ENCODE data around the gene PPIL6.

Gene PPIL6

GRCh38 chr6:109483735-109484057 is 43.3 kb upstream of the PPIL6 start:
- no peak for TF ChIP-seq CTCF (IDR thresholded peaks at IDR 0.05; ENCODE audit: insufficient read depth, low read length, poor library complexity, severe bottlenecking)
- no peak for DNase-seq (ENCODE audit: extremely low read depth, insufficient read length)
- Histone ChIP-seq H3K27me3 (replicated peaks; ENCODE audit: control insufficient read depth, insufficient read depth, low read length) (no peaks in the 10 kb centered on the region; the same call in 1 of the 2 replicates), H3K4me3 (replicated peaks; ENCODE audit: low read depth, low read length) (peak overlapping the region; percentile 56), H3K36me3 (ENCODE audit: control insufficient read depth, insufficient read depth, low read length) (no peaks in the 10 kb centered on the region)

- TF ChIP-seq CTCF (IDR thresholded peaks at IDR 0.05; ENCODE audit: insufficient read depth, low read length, poor library complexity, severe bottlenecking): no peak
- Histone ChIP-seq H3K4me3 (replicated peaks; ENCODE audit: low read depth, low read length) (peak within 1 kb of the TSS; percentile 91), H3K36me3 (ENCODE audit: control insufficient read depth, insufficient read depth, low read length) (no peaks in the 10 kb centered on the region), H3K27me3 (replicated peaks; ENCODE audit: control insufficient read depth, insufficient read depth, low read length) (no peaks in the 10 kb centered on the region; the same call in 1 of the 2 replicates)
- DNase-seq (ENCODE audit: extremely low read depth, insufficient read length): peak; percentile 90
Measured at GRCh38 chr6:109482905-109483734, 42.7 kb upstream of the PPIL6 start, which contains the start of gene ZBTB24. ZBTB24 (minus strand) TSS chr6:109483219; CDS start chr6:109482026, 1,193 bp downstream.

GRCh38 chr6:109480993-109481480 is 40.6 kb upstream of the PPIL6 start:
- Histone ChIP-seq H3K36me3 (ENCODE audit: control insufficient read depth, insufficient read depth, low read length) (no peaks in the 10 kb centered on the region; the same call in 1 of the 2 replicates), H3K4me3 (replicated peaks; ENCODE audit: low read depth, low read length) (peak overlapping the region; percentile 45; the same call in 1 of the 2 replicates), H3K27me3 (replicated peaks; ENCODE audit: control insufficient read depth, insufficient read depth, low read length) (no peaks in the 10 kb centered on the region; the same call in 1 of the 2 replicates)
- no peak for TF ChIP-seq CTCF (IDR thresholded peaks at IDR 0.05; ENCODE audit: insufficient read depth, low read length, poor library complexity, severe bottlenecking)
- DNase-seq (ENCODE audit: extremely low read depth, insufficient read length): no peak

- Histone ChIP-seq H3K36me3 (ENCODE audit: control insufficient read depth, insufficient read depth, low read length) (peaks cover 4% of the 10 kb centered on the region), H3K4me3 (replicated peaks; ENCODE audit: low read depth, low read length) (peak overlapping the region; percentile 59), H3K27me3 (replicated peaks; ENCODE audit: control insufficient read depth, insufficient read depth, low read length) (no peaks in the 10 kb centered on the region)
- no peak for DNase-seq (ENCODE audit: extremely low read depth, insufficient read length)
- no peak for TF ChIP-seq CTCF (IDR thresholded peaks at IDR 0.05; ENCODE audit: insufficient read depth, low read length, poor library complexity, severe bottlenecking)
Measured at GRCh38 chr6:109478841-109479624, 38.6 kb upstream of the PPIL6 start.

GRCh38 chr6:109478222-109478805 is 37.9 kb upstream of the PPIL6 start:
- H3K36me3 ChIP-seq (ENCODE audit: control insufficient read depth, insufficient read depth, low read length): peaks cover 4% of the 10 kb centered on the region
- no peak for DNase-seq (ENCODE audit: extremely low read depth, insufficient read length)
- peak overlapping the region; percentile 40 for H3K4me3 ChIP-seq (replicated peaks; ENCODE audit: low read depth, low read length)
- no peak for TF ChIP-seq CTCF (IDR thresholded peaks at IDR 0.05; ENCODE audit: insufficient read depth, low read length, poor library complexity, severe bottlenecking)
- H3K27me3 ChIP-seq (replicated peaks; ENCODE audit: control insufficient read depth, insufficient read depth, low read length): no peaks in the 10 kb centered on the region

All from GM06990 (cell line).